ENCODE results near the gene AKAP1. TPM values are rescaled to one million over a fixed set of nuclear protein-coding genes. Genes with fewer than 3 reads are reported as not detected.

The AKAP1 gene
- total and polyA plus RNA-seq, 9 donors: 20.0 to 45.2 (median 30.4) TPM

GRCh38 chr17:57113656-57114055 is 28.6 kb downstream of the AKAP1 start:
- DNase-seq: no peak
- Histone ChIP-seq H3K27ac (no peak overlapping the region), H3K27me3 (no peaks in the 10 kb centered on the region), H3K9me3 (no peaks in the 10 kb centered on the region), H3K4me3 (no peak overlapping the region), H3K36me3 (no peaks in the 10 kb centered on the region), H3K4me1 (ENCODE audit: insufficient read depth) (peaks cover 12% of the 10 kb centered on the region)
- TF ChIP-seq EP300 (IDR thresholded peaks at IDR 0.05): no peak
- no peak for TF ChIP-seq POLR2A (IDR thresholded peaks at IDR 0.05)
- TF ChIP-seq, protein P1, sequence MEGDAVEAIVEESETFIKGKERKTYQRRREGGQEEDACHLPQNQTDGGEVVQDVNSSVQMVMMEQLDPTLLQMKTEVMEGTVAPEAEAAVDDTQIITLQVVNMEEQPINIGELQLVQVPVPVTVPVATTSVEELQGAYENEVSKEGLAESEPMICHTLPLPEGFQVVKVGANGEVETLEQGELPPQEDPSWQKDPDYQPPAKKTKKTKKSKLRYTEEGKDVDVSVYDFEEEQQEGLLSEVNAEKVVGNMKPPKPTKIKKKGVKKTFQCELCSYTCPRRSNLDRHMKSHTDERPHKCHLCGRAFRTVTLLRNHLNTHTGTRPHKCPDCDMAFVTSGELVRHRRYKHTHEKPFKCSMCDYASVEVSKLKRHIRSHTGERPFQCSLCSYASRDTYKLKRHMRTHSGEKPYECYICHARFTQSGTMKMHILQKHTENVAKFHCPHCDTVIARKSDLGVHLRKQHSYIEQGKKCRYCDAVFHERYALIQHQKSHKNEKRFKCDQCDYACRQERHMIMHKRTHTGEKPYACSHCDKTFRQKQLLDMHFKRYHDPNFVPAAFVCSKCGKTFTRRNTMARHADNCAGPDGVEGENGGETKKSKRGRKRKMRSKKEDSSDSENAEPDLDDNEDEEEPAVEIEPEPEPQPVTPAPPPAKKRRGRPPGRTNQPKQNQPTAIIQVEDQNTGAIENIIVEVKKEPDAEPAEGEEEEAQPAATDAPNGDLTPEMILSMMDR (IDR thresholded peaks at IDR 0.05): no peak
- intact Hi-C loops (cut with DNase I): no loop called here
- WGBS, 3 donors: 95 to 100% (median 97%) methylated on average over 3 of the region's 3 CpGs

GRCh38 chr17:57114085-57114673 is 29.1 kb downstream of the AKAP1 start:
- no peak for TF ChIP-seq POLR2A (IDR thresholded peaks at IDR 0.05)
- TF ChIP-seq, protein P1 (IDR thresholded peaks at IDR 0.05): peak; percentile 48 to 55 (median 50)
- Histone ChIP-seq H3K36me3 (no peaks in the 10 kb centered on the region), H3K4me1 (ENCODE audit: insufficient read depth) (peaks cover 12% of the 10 kb centered on the region), H3K27ac (no peak overlapping the region), H3K9me3 (no peaks in the 10 kb centered on the region), H3K4me3 (no peak overlapping the region), H3K27me3 (no peaks in the 10 kb centered on the region)
- intact Hi-C loops (cut with DNase I): no loop called here
- WGBS, 3 donors: 87 to 88% (median 88%) methylated on average over 13 of the region's 13 CpGs
- peak; percentile 33 to 65 (median 54) for DNase-seq

DNA sequence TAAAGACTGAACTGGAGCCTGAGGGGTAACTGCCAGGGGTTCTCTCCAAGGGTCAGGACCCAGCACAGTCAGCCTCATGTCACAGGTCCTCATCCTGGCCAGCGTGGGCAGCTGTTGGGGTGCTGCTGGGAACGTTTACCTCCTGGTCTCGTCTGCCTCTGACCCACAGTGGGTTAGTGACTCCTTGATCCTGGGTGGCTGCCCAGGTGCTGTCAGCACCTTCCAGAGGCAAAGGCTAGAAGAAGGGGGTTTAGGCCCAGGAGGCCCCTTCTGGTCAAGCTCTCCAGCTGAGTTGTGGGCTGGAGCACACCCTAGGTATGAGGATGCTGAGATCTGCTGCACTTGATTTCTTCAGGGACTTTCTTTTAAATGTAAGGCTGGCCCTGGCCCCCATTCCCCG is 30.3 kb downstream of the AKAP1 start:
- Histone ChIP-seq H3K9me3 (no peaks in the 10 kb centered on the region), H3K27ac (no peak overlapping the region), H3K36me3 (no peaks in the 10 kb centered on the region), H3K4me3 (no peak overlapping the region), H3K27me3 (no peaks in the 10 kb centered on the region), H3K4me1 (ENCODE audit: insufficient read depth) (peaks cover 4% of the 10 kb centered on the region)
- no peak for DNase-seq
- 64 to 87% (median 77%) methylated on average over 4 of the region's 4 CpGs for WGBS, 3 donors
- TF ChIP-seq, protein P1 (IDR thresholded peaks at IDR 0.05): no peak
- TF ChIP-seq EP300 (IDR thresholded peaks at IDR 0.05): no peak
- TF ChIP-seq POLR2A (IDR thresholded peaks at IDR 0.05): no peak
- intact Hi-C loops (cut with DNase I): no loop called here

GRCh38 chr17:57115916-57116315 is 30.9 kb downstream of the AKAP1 start:
- Histone ChIP-seq H3K9me3 (no peaks in the 10 kb centered on the region), H3K27ac (no peak overlapping the region), H3K27me3 (no peaks in the 10 kb centered on the region), H3K4me3 (no peak overlapping the region), H3K36me3 (no peaks in the 10 kb centered on the region), H3K4me1 (ENCODE audit: insufficient read depth) (peaks cover 4% of the 10 kb centered on the region)
- TF ChIP-seq POLR2A (IDR thresholded peaks at IDR 0.05) (no peak), EP300 (IDR thresholded peaks at IDR 0.05) (no peak)
- TF ChIP-seq, protein P1 (IDR thresholded peaks at IDR 0.05): no peak
- DNase-seq: no peak
- 94 to 96% (median 96%) methylated on average over 20 to 21 of the region's 21 CpGs for WGBS, 3 donors
- intact Hi-C loops (cut with DNase I): no loop called here

All from ovary (tissue), 9 donors.